GM19455 (cell line): ENCODE results near the gene GPR143.

Experiments
- ATAC-seq: cut with Tn5 transposase; IDR thresholded peaks from one replicate; pipeline ENCODE4 v1.9.1; 2021; ENCODE audit not compliant: unreplicated experiment

GPR143 gene

DNA sequence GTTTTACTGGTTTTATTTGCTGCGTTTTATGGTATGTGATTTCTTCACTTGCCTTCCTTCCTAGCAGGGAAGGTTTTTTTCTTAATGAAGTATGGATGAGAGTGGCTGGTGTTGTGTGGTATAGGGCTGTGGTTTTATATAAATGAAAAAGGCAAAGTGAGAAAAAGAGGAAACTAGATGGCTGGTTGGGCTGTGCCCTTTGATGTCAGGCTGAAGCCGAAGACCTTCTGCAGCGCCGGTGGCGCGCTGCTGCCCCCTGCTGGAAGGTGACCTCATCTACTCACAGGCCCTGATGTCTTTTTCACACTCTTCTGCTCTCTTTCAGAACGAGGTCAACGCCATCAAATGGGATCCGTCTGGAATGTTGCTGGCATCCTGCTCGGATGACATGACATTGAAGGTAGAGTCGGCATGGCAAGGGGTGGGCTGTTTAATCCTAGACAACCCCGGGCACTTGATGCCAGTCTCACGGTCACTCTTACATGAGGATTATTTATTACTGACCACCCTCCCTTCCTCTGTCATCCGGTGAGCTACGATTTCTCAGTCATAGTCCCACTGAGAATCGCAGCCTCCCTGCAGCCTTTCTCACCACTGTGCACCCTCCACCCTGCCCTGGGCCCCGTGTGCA, 56.6 kb downstream of the GPR143 start:
- ATAC-seq: no peak

DNA sequence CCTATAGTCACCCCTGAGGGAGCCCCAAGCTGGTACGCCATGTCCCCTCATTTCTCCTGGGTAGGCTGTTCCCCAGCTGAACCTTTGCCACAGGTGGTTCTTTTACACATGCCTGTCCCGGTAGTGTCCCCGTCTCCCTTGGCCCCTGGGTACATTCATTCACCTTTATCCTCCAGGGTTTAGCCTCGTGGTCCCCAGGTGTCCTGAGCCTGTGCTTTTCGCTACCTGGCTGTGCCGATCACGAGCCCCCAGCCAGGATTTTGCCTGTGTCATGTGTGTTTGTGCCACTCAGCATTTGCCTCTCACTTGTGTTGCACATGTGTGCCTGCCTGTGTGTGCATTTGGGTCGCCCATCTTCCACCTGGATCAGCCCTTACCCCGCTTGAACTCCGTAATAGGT, 57.6 kb downstream of the GPR143 start:
- no peak for ATAC-seq

DNA sequence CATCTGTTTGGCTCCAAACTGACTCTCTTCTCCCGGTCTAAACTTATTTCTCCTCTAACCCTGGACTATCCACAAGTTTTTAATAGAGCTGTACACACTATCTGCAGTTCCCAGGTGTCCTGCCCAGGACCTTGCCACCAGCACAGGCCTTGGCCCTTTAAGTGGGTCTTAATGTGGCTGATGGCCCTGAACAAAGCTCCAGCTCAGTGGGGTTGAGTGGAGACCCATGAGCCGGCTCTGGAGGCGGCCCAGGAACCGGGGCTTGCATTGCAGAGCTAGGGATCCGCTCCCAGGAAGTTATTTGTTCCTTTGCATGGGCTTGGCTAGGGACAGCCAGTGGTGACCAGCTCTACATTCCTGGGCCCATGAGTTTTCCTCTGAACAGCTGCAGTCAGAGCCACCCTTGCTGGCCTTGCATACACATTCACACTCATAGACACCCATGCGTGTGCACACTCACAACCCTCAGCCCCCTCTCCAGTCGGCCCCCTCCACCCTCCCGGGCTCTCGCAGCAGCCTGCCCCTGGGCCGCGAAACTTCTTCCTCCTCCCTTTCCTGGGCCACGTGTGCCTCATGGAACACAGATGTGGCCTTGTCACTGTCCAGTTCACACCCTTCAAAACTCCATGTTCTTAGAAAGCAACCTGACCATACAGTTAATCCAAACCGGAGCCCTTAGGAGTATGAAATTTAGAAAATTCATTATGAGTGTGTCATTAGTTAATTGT, 58.2 kb downstream of the GPR143 start:
- no peak for ATAC-seq

DNA sequence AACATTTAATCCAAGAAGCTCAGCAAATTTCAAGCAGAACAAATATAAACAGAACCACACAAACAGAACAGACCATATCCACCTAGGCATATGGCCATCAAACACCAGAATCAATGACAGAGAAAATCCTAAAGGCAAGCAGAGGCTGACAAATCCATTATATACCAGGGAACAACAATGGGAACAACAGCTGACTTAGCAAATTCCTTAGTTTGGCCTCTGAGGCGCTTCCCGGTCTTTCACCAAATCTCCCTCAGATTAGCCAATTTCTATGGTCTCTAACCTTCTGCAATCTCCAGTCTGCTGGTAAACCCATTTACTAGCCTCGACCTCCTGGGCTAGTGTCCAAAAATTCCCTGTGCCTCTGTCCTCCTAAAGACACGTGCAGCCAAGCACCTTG, 59.2 kb downstream of the GPR143 start:
- no peak for ATAC-seq

DNA sequence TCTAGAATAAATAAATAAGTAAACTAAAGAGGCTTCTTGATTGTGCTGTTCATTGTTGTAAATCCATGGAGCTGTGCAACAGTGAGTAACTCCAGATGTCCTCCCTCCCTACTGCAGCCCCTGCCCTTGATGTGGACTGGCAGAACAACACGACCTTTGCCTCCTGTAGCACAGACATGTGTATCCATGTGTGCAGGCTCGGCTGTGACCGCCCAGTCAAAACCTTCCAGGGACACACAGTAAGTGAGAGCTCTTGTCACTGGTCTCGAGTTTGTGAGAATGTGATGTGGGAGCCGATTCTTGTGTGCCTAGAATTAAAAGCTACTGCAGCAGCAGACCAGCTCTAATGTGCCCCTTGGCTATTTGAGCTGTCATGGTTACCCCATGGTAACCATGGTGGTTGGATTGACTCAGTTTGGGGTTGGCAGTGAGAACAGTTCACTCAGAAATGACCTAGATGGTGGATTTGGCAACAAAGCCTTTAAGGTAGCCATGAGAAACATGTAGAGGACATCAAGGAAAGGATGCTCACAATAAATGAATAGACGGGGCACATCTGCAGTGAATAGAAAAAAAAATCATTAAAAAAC, 60.7 kb downstream of the GPR143 start:
- ATAC-seq: no peak

DNA sequence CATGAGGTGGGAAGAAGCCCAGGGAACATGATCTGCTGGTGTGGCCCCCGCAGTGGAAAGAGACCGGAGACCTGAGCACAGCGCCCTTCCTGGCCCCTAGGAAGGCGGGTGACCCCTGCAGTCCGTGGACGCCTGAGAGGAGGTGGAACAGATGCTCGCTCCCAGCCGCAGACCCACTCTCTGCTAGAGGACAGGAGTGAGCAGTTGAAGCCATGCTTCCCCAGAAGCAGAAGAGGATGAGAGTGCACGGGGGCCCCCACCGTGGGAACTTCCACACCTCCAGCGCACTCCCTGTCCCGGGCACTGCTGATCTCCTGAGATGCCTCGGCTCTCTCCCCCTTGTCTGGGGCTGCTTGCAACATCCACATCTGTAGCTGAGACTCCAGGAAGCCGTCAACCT, 62.2 kb downstream of the GPR143 start:
- no peak for ATAC-seq

DNA sequence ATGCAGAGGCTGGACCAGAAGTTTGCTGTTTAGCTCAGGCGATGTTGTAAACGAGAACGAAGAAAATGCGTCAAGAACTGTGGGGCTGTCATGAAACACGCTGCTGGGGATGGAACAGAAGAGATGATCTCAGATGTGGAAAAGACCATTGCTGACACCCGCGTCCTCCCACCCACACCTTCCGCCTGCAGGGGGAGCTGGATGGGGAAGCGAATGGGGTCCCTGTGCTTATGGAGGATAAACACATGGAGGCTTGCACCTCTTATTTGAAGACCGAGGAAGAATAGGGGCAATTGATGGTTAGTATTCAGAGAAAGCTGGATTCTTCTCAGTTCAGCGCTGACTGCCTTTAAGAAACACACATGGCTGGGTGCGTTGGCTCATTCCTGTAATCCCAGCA, 63.9 kb downstream of the GPR143 start:
- ATAC-seq: no peak

DNA sequence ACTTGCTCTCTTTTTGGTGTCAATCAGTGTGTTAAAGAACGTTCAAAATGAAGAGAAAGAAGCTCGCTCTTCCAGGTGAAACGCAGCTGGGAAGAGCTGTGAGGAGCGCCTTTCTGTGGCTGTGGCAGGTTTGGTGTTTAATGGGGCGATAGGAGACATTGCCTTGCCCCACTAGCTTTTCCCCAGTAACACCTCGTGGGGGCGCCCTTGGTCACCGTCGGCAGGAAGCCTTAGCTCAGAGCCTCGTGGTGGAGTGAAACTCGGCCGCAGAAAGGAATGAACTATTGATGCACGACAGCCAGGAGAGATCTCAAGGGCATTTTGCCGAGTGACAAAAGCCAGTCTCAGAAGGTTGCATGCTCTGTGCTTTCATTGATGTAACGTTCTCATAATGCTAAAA, 65.1 kb downstream of the GPR143 start:
- ATAC-seq: no peak

DNA sequence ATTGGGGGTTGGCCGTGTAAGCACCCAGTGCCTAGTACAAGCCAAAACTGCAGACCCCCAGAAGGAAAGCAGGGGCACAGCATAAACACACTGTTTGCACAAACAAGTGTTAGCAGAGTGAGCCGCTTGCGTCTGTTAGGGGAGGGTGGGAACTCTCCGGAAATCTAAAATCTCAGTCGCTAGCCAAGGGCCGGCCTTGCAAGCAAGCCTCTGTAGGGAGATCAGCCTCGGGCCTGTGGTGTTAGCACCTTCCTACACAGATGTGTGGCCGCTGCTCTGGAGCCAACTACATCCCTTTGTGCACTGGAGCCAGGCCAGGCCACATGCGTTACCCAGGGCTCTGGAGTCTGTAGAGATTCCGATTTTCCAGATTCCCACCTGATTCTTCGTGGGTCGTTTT, 67.1 kb downstream of the GPR143 start:
- no peak for ATAC-seq

DNA sequence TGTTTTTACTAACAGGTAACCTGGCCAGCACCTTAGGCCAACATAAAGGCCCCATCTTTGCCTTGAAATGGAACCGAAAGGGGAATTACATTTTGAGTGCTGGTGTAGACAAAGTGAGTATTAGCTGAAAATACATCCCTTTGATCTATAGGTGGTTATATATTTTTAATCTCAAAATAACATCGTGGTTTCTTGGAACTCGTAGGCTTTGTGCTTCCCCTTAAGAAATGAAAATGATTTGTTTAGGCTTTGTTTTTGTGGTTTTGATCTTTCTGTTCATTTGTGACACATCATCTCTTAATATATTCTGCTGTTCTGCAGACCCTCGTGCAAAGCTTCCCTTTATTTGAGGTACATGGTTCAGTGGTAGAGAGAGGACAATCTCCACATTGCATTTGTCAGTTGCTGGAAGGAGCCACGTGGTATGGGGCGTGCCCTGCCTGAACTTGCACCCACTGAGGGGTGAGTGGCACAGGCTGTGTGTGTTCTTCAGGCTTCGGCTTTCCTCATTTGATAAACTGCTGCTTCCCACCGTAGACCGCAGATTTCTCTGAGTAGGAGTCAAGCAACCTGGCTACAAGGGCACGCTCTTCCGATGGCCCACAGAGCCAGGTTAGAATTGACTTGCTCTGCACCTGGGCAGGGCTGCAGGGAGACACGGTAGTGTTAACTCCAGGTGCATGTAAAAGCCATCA, 72.2 kb downstream of the GPR143 start:
- no peak for ATAC-seq

DNA sequence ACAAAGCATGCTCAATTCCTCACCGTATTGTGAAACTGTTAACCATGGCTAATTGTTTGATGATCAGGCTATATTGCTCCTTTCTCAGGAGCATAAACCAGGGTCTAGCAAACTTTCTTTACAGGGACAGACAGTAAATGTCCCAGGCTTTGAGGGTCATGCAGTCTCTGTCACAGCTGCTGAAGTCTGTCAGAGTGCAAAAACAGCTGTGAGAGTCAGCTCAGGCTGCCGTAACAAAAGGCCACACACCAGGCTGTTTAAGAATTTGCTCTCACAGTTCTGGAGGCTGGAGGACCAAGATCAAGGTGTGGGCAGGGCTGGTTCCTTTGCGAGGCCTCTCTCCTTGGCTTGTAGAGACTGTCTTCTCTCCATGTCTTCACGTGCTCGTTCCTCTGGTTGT, 75.6 kb downstream of the GPR143 start:
- ATAC-seq: no peak

DNA sequence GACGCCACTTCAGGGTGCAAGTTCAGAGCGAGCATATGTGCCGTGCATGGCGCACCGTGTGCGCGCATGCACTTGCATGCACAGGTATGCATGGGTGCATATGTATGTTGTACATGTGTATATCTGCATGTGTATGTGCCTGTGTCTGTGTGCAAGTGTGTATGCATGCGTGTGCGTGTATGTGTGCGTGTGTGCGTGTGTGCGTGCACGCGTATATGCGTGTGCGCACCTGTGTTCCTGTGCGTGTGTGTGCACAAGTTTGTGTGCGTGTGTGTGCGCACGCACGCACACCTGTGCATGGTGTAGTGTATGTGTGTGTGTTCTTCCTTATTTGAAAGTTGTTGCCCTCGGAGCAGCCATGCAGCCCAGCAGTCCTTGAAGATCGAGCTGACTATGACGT, 76.8 kb downstream of the GPR143 start:
- no peak for ATAC-seq

DNA sequence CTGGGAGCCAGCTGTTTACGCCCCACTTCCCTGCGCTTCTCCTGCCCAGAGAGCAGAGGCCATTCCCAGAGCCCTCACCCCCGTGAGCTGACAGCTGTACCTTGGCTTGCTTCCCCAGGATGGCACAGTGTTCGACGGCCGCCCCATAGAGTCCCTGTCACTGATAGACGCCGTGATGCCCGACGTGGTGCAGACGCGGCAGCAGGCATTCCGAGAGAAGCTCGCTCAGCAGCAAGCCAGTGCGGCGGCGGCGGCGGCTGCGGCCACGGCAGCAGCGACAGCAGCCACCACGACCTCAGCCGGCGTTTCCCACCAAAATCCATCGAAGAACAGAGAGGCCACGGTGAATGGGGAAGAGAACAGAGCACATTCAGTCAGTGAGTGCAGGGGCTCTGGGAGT, 77.7 kb downstream of the GPR143 start:
- ATAC-seq: no peak

DNA sequence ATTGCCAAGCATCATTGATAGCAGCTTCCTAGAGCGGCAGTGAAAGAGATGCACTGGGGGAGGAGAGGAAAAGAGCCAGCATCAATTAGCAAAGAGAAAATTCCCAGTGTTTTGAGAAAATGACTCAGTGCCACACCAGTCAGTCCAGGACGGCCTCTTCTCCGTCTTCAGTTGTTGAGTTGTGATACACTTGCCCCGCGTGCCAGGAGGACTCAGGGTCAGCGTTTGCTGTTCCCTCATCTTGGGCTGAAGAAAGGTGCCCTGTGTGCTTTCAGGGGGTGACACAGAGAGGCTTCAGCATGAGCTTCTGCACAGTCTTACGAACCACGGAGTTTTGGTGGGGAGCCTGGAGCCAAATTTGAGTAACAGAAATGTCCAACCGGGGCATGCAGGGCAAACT, 82.3 kb downstream of the GPR143 start:
- no peak for ATAC-seq

DNA sequence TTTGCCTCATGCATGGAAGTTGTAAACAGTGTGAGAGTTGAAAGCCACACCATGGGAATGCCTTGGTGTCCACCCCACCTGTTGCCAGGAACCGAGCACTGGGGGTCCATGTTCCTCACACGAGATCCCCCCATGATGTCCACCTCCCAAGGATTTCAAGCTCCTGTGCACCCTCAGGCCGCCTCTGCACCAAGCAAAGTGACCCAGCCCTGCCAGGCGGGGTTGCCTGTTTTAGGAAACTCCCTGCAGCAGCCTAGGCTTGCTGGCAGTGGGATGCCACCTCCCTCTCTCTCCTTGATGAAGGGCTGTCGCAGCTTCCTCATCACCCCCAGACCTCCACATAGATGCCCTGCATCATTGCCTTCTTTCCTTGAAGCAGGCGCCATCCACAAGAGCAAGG, 82.8 kb downstream of the GPR143 start:
- no peak for ATAC-seq

DNA sequence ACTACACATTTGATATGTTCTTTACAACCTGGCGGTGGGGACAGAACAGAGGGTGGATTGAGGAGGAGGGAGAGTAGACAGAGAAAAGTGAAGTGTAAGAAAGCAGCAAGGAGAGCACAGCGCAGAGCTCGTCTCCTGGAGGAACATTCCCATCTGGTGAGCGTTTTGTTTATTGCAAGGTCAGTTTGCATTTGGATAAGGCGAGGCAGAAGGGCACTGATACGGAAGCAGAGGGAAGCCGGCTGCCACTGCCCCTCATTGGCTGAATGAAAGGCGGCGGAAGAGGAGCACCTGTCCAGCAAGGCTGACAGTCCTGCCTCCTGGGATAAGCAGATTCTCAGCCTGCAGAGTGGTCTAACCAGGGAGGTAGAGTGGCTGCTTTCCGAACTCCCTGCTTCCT, 83.2 kb downstream of the GPR143 start:
- ATAC-seq: no peak

DNA sequence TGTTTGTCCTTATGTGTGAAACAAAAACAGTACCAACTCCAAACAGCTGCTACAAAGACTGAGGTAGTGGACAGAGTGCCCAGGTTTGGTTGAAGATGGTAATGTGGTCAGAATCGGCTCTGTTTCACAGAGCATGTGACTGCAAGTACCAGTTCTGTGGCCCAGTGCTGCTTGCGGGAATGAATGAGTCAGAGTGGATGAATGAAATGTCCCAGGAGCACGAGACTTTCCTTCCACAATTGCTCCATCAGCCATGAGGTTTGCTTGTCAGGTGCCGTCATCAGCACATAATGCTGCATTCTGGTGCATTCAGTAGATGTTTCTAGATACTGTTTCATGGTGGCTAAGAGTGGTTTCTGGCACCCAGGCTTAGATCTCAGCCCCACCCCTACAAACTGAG, 84.2 kb downstream of the GPR143 start:
- ATAC-seq: no peak

DNA sequence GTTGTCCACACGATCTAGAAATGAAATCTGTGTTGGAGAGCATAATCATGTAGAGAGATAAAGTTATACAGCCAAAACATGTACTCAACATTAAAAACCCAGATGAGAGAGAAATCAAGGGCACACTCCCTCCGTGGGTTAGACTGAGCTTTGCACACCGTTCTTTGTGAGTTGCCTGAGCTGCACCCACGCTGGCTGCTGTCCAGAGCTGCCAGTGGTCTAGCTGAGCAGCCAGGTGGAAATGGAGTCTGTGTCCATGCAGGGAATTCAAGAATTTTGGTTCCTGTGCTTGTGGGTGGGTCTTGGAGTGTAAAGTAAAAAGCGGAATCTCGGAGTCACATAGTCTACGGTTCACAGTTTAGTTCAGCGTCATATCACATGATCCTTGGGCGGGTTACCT, 84.6 kb downstream of the GPR143 start:
- ATAC-seq: no peak

DNA sequence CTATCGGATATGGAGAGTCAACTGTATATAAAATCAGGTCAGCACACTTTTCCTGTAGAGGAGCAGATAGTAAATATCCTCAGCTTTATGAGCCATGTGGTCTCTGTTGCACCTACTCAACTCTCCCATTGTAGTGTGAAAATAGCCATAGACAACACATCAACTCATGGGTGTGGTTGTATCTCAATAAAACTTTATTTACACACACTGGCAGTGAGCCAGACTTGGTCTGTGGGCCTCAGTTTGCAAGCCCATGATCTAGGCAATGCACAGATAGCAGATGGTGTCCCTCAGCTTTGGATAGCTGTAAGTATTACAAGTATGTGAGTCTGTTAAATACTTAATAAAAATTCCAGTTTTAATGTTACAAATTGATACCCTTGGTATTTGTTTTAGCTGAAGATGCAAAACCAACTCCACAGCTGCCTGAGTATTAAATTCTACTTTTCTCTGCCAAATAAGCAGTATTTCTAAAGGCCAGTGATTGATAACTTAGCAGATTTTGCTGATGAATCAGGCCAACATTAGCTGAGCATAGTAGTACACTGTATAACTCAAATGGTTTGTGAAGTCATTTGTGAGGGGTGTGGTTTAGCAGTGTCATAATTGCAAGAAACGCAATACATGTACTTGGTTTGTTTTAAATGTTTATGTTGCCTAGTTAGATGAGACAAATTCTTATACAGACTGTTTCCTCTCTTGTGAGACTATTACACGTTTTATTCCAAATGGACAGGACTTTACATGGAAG, 87.3 kb downstream of the GPR143 start:
- ATAC-seq: no peak

DNA sequence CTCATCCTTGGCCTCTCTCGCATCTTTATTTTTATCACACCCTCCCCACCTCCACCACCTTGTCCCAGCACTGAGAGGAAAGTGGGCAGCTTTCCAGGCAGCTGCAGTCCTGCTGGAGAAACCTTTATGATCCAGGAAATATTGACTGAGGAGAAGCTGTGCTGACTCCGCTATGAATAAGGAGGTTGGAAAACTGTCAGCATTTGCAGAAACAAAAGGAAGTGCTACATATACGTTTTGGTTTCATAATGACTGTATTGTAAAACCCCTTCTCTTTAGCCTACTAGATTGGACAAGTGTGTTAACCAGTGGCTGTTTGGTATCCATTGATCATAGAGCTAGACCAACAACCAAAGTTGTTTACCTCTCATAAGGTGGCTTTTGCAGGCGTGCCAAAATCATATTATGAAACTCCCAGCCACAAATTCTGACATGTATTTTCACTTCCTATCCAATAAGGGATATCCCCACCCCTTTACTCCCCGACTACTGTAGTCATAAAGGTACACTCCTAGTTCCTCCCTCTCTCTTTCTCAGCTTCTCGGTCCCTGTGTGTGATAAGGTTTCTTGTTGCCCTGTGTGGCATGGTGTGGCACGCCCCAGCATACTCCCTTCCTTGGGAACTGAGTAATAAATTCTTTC, 88.4 kb downstream of the GPR143 start:
- ATAC-seq: peak; percentile 98

DNA sequence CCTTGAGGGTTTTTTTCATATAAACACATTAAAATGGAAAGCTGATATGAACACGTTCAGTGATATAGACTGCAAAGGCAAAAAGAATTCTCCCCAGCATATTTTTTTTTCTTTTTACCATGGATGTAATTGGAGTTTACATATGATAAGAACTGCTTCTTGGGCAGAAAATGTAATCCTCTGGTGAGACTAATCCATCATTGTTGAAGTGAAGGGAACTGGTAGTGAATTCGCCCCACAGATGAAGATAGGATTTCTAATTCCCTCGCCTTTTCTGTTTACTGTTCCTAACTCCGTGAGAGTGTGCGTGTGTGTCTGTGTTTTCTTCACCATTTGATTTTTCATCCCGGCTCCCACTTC, 88.9 kb downstream of the GPR143 start:
- ATAC-seq: peak; percentile 4
